HG02943 (cell line): ENCODE results near the gene TTLL13.
"Not testable (repeated sequence)": the region's sequence is repeated elsewhere in the genome, so short reads cannot be mapped to it uniquely, and the experiment has no call there.

Source experiments
- ATAC-seq: cut with Tn5 transposase; IDR thresholded peaks from one replicate; pipeline ENCODE4 v1.9.1; 2021; ENCODE audit warnings: mild to moderate bottlenecking, low read depth, moderate library complexity; ENCODE audit not compliant: unreplicated experiment

TTLL13 gene

GRCh38 chr15:90234096-90234988, 15.0 kb upstream of the TTLL13 start, which contains the start of gene GDPGP1:
Gene GDPGP1, plus strand, starts transcription at chr15:90234209. Its CDS starts 6,700 bp downstream, at chr15:90240909.
- peak; percentile 53 for ATAC-seq

DNA sequence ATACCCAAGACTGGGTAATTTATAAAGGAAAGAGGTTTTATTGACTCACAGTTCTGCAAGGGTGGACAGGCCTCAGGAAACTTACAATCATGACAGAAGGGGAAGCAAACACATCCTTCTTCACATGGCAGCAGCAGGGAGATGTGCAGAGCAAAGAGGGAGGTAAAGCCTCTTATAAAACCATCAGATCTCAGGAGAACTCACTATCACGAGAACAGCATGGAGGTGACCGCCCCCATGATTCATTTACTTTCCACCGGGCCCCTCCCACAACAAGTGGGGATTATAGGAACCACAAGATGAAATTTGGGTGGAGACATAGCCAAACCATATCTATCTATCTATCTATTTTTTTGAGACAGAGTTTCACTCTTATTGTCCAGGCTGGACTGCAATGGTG, 10.0 kb upstream of the TTLL13 start:
- ATAC-seq: no peak

GRCh38 chr15:90240856-90241255, 8.5 kb upstream of the TTLL13 start:
- no peak for ATAC-seq

GRCh38 chr15:90241343-90242192, 7.8 kb upstream of the TTLL13 start:
- ATAC-seq: no peak

DNA sequence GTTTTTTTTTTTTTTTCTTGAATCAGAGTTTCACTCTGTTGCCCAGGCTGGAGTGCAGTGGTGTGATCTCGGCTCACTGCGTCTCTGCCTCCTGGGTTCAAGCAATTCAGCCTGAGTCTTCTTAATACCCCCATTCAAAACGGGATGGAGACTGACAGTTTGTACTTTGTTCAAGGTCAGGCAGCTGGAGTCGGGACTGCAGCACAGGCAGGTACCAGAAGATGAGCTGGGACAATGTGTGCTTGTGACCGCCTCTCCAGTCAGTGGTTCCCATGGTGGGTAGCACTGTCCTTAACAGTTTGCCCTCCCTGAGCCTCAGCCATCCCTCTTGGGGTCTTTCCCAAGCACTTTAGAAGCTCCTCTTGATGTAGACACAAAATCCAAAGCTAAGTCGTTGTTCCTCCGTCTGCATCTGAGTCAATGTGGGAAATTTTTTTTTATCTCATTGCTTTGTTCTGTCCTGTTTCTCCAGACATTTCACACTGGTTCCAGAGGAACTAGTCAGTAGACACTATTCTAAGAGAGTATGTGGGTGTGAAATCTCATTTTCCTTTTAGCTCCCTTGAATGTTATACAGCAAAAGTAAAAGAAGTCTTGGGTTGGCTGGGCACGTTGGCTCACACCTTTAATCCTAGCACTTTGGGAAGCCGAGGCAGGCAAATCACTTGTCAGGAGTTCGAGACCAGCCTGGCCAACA, 5.3 kb upstream of the TTLL13 start:
- no peak for ATAC-seq

DNA sequence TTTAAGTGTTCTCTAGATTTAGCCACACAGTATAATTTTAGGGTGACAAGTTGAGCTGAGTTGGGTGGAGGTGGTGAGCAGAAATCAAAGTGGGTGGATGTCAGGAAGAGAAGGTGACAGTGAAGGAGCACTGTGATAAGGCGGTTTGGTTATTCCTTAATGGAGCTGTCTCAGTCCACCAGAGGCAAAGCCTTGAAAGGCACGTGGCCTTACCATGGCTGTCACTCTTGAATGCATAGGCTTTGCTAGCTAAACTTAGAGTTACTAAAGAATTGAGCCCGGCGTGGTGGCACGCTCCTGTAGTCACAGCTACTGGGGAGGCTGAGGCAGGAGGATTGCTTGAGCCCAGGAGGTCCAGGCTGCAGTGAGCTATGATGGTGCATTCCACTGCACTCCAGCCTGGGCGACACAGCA, 560 bp upstream of the TTLL13 start:
- ATAC-seq: no peak

DNA sequence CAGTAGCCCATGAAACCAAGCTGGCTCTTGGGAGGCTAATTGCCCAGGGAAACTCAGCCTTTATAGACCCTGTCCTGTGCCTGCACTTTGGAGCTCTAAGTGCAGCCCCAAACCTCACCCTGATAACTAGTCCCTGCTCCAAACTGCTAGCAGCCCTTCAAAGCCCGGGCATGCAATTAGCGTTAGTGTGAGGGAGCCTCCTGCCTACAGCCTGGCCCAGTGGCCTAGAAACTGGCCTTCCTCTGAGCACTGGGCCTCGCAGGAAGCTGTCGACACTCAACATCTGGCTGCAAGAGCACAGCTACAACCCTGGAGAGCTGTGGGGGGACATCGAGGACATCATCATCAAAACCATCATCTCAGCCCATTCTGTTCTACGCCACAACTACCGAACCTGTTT, 8.4 kb downstream of the TTLL13 start:
- no peak for ATAC-seq

GRCh38 chr15:90259524-90259923, 10.2 kb downstream of the TTLL13 start:
- peak; percentile 74 for ATAC-seq

DNA sequence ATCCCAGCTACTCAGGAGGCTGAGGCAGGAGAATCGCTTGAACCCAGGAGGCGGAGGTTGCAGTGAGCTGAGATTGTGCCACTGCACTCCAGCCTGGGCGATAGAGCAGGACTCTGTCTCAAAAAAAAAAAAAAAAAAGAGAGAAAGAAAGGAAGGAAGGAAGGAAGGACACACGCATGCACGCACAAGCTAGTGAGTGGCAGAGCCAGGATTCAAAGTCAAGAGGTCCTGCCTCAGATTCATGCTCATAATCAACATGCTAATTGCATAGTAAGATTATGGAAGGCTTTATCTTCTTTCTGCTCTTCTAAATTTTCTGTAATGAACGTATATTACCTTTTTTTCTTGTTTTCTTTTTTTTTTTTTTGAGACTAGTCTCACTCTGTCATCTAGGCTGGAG, 11.4 kb downstream of the TTLL13 start:
- not testable (repeated sequence) for ATAC-seq

DNA sequence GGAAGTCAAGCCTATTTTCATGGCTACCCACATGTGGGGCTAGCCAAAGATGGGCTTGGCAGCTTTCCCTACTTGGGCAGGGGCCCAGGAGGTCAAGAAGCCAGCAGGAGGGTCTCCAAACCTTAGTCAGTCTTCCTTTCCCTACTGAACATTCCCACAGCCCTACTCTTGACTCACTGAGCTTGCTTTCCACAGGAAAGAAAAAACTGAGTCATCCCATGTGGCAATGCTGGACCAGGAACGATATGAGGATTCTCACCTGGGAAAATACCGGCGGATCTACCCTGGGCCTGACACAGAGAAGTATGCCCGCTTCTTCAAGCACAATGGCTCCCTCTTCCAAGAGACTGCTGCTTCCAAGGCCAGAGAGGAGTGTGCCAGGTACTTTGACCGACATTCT, 12.5 kb downstream of the TTLL13 start:
- ATAC-seq: no peak

DNA sequence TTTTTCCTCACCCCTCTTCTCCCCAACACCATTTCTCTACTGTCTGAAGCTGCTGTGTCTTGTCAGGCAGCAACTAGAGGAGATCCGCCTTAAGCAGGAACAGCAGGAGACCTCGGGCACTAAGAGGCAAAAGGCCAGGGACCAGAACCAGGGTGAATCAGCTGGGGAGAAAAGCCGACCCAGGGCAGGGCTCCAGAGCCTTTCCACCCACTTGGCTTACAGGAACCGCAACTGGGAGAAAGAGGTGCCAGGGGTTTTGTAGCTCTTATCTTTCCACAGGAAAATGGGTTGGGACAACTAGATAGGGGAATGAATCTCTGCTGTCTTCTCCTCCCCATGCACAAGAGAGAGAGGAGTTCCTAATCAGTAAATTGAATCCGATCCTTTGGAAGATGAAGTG, 13.1 kb downstream of the TTLL13 start:
- no peak for ATAC-seq

DNA sequence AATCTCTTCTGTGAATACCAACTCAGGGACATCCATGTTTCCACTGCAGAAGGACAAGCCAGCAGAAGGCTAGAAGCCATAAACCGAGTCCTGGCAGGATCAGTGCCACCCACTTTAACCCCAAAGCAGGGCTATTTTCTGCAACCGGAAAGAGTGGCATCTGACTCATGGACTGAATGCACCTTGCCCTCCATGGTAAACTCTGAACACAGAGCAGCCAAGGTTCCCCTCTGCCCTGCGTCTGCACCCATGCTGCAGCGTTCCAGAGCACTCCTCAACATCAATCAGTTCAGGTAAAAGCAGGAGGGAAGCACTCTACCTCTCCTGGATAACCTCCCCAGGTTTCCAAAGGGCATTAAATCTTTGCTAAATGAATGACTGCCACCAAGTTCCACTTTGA, 15.3 kb downstream of the TTLL13 start:
- peak; percentile 4 for ATAC-seq

GRCh38 chr15:90265271-90266060, 16.1 kb downstream of the TTLL13 start, which contains the start of gene NGRN:
Gene NGRN, plus strand, starts transcription at chr15:90265672. Its CDS starts 41 bp downstream, at chr15:90265713.
- peak; percentile 91 for ATAC-seq

GRCh38 chr15:90266061-90266431, 16.7 kb downstream of the TTLL13 start:
- no peak for ATAC-seq

DNA sequence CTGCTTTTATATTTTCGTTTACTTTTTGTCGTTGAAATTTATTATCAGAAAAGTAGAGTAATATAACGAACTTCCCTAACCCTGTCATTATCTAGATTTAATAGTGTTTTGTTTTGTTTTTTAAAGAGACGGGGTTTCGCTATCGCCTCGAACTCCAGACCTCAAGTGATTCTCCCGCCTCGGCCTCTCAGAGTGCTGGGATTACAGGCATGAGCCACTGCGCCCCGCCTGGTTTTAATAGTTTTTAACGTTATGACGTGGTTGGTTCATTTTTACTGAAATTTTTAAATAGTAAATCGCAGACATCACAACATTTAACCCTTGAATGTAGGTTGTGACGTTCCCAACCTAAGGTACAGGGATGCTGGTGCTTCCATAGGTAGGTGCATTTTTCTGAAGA, 17.1 kb downstream of the TTLL13 start:
- ATAC-seq: no peak

- ATAC-seq: no peak
Measured at GRCh38 chr15:90268415-90268814, 19.1 kb downstream of the TTLL13 start.

DNA sequence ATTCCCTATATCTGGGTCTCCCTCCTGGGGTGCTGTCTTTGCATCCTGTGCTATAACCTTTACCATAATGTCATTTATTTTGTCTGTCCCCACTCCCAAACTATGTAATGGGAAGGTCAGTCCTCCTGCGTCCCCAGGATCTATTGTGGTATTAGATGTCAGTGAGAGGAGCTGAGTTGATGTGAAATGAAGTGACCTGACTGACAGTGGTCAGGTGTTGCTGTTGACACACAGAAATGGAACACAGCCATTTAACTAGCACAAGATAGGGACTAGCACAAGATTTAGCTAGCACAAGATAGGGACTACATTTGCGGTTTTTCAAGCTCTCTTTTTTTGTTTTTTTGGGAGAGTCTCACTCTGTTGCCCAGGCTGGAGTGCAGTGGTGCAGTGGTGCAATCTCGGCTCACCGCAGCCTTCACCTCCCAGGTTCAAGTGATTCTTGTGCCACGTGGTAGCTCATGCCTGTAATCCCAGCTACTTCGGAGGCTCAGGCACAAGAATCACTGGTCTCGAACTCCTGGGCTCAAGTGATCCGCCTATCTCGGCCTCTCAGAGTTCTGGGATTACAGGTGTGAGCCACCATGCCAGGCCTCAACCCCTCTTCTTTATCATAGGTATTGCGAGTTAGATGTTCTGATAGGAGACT, 21.3 kb downstream of the TTLL13 start:
- no peak for ATAC-seq

DNA sequence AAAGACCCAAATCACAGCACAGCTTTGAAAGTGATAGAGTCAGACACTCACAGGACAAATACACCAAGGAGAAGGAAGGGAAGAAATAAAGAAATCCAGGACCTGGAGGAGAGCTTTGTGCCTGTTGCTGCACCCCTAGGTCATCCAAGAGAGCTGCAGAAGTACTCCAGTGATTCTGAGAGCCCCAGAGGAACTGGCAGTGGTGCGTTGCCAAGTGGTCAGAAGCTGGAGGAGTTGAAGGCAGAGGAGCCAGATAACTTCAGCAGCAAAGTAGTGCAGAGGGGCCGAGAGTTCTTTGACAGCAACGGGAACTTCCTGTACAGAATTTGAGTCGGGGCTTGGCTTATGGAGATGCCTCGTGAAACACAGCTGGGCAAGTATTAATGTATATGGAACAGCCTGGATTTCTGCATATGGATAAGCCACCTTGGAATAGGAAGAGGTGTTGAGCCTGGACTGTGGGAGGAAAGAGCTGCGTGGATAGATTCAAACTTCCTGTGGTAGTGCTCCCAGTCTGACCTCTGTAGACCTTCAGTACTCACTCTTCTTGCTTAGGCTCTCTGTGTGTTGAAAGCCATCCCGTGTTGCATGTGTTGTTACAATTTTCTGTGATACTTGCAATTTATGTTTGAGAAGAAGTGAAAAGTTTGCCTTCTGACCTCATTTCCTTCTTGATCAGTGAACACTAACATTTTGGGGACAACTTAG, 22.3 kb downstream of the TTLL13 start:
- ATAC-seq: no peak

DNA sequence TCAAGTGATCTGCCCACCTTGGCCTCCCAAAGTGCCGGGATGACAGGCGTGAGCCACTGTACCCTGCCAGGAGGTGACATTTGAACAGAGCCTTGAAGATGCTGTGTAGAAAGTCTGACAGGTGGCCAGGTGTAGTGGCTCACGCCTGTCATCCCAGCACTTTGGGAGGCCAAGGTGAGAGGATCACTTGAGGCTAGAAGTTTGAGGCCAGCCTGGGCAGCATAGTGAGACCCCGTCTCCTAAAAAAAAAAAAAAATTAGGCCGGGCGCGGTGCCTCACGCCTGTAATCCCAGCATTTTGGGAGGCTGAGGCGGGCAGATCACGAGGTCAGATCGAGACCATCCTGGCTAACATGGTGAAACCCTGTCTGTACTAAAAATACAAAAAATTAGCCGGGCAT, 29.1 kb downstream of the TTLL13 start:
- ATAC-seq: not testable (repeated sequence)
